Islet precursor cell (in vitro differentiated cells): Measurements from ENCODE around the gene CNKSR3.
"Not testable (repeated sequence)": the region's sequence is repeated elsewhere in the genome, so short reads cannot be mapped to it uniquely, and the experiment has no call there.

Source experiments
- DNase-seq: peaks from one replicate; pipeline ENCODE4 v3.0.0-alpha.2; 2018

The CNKSR3 gene

GRCh38 chr6:154526996-154527395, 16.5 kb upstream of the CNKSR3 start:
- DNase-seq: no peak

- no peak for DNase-seq
Measured at GRCh38 chr6:154522576-154522975, 12.1 kb upstream of the CNKSR3 start.

GRCh38 chr6:154521412-154521811, 10.9 kb upstream of the CNKSR3 start:
- DNase-seq: no peak

GRCh38 chr6:154520280-154520679, 9.8 kb upstream of the CNKSR3 start:
- DNase-seq: no peak

GRCh38 chr6:154518396-154518795, 7.9 kb upstream of the CNKSR3 start:
- DNase-seq: no peak

GRCh38 chr6:154516276-154516675, 5.8 kb upstream of the CNKSR3 start:
- DNase-seq: no peak

- DNase-seq: no peak
Measured at GRCh38 chr6:154515826-154516225, 5.3 kb upstream of the CNKSR3 start.

GRCh38 chr6:154515076-154515475, 4.6 kb upstream of the CNKSR3 start:
- not testable (repeated sequence) for DNase-seq

- DNase-seq: no peak
Measured at GRCh38 chr6:154514481-154514880, 4.0 kb upstream of the CNKSR3 start.

GRCh38 chr6:154513601-154514320, 3.3 kb upstream of the CNKSR3 start:
- no peak for DNase-seq

- no peak for DNase-seq
Measured at GRCh38 chr6:154512201-154512600, 1.7 kb upstream of the CNKSR3 start.

- no peak for DNase-seq
Measured at GRCh38 chr6:154511791-154512190, 1.3 kb upstream of the CNKSR3 start.

- peak; percentile 81 for DNase-seq
Measured at GRCh38 chr6:154509421-154510143, 903 bp downstream of the CNKSR3 start.

- no peak for DNase-seq
Measured at GRCh38 chr6:154508573-154509375, 1.7 kb downstream of the CNKSR3 start.

- no peak for DNase-seq
Measured at GRCh38 chr6:154506991-154507898, 3.2 kb downstream of the CNKSR3 start.

- no peak for DNase-seq
Measured at GRCh38 chr6:154506582-154506981, 3.9 kb downstream of the CNKSR3 start.

GRCh38 chr6:154506108-154506507, 4.4 kb downstream of the CNKSR3 start:
- DNase-seq: no peak

- no peak for DNase-seq
Measured at GRCh38 chr6:154504865-154505449, 5.5 kb downstream of the CNKSR3 start.

- no peak for DNase-seq
Measured at GRCh38 chr6:154504102-154504501, 6.4 kb downstream of the CNKSR3 start.

GRCh38 chr6:154503658-154504057, 6.8 kb downstream of the CNKSR3 start:
- no peak for DNase-seq

GRCh38 chr6:154502553-154502952, 7.9 kb downstream of the CNKSR3 start:
- DNase-seq: no peak

- no peak for DNase-seq
Measured at GRCh38 chr6:154501578-154501868, 9.0 kb downstream of the CNKSR3 start.
